Glomerular endothelial cell (primary cell): ENCODE results near the gene MLLT6. TPM values are rescaled to one million over a fixed set of nuclear protein-coding genes. Genes with fewer than 3 reads are reported as not detected.

Experiments used
- DNase-seq: peaks from one replicate; pipeline ENCODE4 v3.0.0-alpha.2; 2011; ENCODE audit warnings: low read depth, low spot score; ENCODE audit errors: extremely low read depth
- total RNA-seq: library from RNA; depleted of rRNA; stranded (reverse); fragments of >200 nt; gene quantifications from 2 replicates; pipeline ENCODE4 v1.2.3, GENCODE V29; 2015

The MLLT6 gene
- total RNA-seq, 1 donor from 2014 or later: 45.8 TPM

DNA sequence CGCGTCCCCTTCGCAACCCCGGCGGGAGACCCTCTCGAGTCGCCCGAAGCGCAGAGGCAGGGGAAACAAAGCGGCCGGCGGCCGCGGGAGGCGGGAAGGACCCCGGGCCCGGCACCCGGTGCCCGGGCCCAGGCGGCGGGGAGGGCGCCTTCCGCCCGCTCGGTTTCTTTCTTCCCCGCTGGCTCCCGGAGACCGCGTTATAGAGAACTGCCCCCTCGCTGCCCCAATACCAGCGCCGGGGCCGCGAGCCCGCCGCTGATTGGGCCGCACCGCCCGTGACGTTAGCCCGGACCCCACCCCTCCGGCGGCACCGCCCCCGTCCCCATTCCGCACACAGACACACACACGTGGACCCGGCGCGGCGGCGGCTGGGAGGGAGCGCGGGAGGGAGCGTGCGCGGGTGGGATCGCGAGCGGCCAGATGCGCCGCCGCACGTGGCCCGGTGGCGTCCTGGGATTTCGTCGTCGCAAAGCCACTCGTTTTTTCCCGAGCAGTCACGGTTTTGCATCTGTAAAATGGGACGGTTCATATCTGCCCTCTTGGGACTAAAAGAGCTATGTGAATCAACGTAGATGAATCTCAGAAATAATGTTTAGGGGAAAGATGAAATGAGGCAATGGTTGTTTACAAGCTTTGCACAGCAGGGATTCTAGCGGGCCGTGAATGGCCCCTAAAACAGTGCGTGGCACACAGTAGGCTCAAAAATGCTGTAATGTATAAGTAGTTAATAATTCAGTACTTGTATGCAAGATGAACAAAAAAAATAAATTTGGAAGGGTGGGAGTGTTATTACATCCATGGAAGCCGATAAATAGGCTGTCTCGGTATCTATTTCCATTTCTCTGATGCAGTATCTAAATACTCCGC, 30.1 kb upstream of the MLLT6 start, which contains the start of gene EPOP:
Gene EPOP (minus strand): TSS at position 209 of the 867 bp plus-strand sequence. CDS start 462 bp downstream, outside the sequence.
- DNase-seq: no peak

DNA sequence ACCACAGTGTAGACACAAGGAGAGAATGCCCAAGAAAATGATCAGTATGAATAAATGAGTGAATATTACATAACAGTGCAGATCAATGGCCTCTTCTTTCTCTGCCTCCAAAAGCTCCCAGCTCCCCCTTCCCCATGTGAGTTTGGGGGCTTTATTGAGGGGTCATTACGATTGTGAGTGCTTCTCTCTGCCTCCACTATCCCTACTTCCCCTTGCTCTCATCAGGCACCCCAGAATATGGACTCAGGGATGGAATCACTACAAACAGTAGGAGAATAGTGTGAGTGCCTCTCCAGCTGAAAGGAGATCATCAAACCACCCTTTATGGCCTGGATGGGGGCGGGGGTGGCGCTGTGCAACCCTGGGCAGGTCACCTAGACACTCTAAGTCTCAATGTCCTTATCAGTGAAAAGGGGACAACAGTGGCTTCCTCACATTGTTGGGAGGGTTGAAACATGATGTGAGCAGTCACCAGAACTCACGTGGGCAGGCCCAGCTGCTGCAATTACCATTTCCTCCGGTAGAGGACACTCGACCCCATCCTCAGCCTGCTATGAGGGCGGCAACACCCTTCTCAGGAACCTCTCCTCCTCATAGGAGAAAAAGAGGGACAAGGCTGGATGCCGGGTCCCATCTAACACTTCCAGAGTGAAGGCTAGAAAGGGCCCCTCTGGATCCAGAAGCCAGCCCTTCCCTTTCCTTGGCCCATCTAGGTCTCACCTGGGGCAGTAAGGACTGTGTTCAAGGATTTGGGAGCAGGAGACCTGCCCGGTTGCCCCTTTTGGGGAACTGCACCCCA, 28.2 kb upstream of the MLLT6 start:
- peak; percentile 62 for DNase-seq

DNA sequence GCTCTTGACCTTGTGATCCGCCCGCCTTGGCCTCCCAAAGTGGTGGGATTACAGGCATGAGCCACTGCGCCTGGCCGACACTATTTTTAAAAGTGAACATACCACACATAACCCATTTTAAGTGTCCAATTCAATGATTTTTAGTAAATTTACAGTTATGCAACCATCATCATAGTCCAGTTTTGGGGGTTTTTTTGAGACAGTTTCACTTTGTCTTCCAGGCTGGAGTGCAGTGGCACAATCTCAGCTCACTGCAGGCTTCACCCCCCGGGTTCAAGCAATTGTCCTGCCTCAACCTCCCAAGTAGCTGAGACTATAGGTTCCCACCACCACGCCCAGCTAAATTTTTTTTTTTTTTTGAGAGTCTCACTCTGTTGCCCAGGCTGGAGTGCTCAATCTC, 27.3 kb upstream of the MLLT6 start:
- DNase-seq: no peak

DNA sequence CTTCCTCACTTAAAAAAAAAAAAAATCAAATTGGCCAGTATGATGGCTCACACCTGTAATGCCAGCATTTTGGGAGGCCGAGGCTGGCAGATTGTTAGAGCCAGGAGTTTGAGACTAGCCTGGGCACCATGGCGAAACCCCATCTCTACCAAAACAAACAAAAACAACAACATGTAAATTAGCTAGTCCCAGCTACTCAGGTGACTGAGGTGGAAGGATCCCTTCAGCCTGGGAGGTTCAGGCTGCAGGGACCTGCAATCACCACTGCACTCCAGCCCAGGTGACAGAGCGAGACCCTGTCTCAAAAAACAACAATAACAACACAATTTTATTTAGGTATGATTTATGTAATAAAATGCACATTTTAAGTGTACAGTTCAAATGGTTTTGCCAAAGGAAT, 24.0 kb upstream of the MLLT6 start:
- no peak for DNase-seq

DNA sequence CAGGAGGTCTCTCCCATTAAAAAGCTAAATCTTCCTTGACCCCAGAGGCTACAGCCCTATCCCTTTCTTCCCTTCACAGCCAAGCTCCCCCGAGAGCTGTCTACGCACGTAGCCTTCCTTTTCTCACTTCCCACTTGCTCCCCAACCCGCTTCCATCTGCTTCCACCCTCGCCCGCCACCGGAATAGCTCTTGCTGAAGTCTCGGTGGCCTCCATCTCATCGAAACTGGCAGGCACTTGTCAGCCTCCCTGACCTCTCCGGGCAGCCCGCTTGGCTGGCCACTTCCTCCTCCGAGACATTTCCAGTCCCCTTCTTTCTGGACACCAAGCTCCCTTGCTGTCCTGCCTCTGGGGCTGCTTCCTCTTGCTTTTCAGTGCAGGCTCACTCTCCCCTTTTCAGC, 19.6 kb upstream of the MLLT6 start:
- DNase-seq: no peak

DNA sequence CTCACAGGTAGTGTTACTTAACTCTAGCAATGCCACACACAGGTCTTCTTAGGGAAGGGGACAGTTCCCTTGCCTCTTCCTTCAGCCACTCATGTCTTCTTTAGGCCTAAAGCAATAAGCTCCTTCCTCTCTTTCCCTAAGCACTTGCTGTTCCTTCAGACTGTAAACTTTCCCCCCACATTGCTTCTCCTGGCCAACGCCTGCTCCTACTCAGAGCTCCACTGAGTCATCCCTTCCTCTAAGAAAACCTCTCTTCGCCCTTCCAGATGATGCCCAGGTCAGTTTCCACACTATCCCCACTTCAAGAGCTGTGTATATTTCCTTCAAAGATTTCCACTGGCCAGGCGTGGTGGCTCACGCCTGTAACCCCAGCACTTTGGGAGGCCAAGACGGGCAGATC, 17.8 kb upstream of the MLLT6 start:
- no peak for DNase-seq

DNA sequence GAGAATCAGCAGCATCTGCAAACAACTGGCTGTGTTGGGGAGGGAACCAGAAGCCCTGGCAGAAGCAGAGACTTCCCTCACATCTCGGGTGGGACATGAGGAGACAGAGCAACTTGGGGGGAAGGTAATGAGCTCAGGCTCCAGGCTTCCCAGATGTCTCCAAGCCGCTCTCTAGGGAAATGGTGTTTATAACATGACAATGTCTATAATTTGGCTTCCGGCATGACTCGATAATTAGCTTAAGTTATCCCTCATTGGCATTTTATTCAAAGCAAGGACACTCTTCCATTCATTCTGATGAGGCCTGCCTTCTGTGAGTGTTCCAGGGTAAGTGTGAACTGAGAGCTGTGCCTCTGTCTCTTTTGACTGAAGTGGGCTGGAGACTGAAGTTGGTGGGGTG, 14.7 kb upstream of the MLLT6 start:
- DNase-seq: no peak

DNA sequence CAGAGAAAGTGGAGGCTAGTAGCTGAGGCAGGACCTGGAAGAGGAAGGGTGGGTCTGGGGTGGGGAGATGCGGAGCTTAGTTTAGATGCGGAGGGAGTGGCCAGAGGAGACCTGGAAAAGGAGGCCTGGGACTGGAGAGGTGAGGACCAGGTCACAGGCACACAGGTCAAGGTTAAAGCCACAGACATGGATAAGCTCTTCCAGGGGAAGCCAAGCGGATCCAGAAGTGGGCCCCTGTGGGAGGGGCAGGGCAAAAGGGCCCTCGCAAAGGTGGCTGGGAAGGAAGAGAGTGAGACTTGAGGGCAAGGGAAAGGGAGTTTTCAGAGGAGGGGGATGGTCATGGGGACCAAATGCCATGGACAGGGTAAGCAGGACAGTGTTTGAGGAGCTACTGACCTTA, 13.9 kb upstream of the MLLT6 start:
- no peak for DNase-seq

DNA sequence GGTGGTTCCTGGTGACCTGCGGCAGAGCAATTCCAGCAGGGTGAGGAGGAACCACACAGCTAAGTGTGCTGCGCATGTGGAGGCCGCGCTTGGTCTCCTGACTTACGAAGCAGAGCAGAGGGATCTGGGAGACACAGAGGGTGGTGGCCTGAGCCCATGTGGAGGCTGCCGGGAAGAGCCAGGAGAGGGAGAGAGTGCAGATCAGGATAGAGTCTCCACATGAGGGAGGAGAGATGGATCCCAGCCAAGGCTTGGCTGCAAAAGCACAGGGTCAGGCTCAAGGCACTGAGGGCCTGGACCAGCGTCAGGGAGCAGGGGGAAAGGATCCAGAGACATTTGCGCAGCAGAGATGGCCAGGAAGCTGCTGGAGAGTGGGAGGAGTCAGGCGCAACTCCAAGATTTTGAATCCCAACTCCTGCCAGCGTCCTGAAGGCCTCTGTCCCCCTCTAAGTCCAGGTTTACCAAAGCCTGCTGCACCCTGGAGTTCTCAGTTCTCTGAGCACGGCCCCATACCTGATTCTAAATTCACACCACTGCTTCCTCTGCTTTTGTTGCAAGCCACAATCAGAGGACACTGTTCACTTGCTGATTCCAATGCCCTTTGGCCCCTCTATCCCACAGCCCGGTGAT, 11.3 kb upstream of the MLLT6 start:
- DNase-seq: no peak

DNA sequence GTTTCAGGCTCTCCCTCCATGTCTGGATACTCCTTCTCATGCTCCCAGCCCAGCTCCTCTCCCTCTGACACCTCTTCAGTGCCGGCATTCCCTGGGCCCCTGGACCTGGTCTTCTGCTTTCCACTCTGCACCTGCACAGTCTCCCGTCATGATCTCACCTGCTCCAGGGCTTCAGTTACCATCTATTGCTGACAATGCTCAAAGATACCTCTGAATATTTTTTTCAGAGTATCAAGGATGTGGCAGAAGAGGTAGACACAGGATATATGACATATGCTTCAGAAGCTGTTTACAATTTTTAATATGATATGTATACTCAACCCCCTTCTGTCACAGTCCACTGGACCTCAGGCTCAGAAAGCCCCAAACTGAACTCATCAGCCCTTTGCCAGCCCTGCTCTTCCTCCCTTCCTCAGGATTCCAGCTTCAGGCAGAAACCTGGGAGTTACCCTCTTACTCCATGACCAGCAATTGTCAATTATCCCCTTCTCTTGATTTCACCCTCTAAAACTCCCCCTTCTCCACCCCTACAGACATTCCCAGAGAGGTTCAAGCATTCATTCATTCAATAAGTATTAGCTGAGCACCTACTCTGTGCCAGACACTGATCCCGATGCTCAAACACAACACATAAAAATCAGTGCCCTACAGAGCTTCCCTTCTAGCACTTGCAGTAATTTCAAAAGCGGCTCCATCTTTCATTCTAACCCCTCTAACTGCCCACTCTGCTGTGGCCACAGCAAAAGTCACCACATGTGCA, 7.8 kb upstream of the MLLT6 start:
- DNase-seq: no peak

DNA sequence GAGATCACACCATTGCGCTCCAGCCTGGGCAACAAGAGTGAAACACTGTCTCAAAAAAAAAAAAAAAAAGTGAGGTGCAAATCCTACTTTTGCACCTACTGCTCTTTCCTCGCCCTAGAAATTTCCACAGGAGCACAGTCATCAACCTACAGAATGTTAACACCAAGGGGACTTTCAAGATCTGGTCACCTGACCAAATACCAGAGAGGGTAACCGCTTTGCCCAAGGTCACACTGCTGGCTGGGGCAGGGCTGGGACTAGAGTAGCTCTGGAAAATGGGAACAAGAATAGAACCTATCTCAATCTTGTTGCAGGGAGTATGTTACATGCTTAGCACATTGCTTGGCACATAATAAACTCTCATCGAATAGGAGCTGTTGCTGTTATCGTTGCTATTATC, 6.3 kb upstream of the MLLT6 start:
- no peak for DNase-seq

DNA sequence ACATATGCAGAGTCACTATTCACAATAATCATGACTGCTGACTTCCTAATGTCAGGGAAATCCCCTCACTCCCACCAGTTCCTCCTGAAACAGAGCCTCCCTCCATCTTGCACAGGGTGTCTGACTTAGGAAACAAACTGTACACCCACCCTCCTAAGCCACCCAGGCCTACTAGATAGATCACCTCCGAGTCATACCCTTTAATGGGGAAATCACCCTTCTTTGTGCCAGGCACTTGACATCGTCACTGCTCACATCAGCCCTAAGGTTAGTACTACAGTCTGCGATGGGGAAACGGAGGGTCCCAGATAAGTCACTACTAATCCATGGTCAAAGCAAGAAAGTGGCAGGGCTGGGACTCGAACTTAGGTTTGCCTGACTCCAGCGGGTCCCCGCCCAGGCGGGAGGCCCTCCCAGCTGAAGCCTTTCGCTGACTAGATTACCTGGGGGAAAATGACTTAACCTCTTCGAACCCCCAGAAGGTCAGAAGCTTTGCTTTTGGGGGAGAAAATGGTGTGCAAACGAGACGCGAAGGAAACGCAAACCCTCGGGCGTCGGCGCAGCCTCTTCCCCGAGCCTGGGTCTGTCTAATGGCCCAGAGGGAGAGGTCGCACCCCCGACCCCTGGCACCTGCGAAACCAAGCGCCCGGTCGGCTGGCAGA, 3.4 kb upstream of the MLLT6 start:
- no peak for DNase-seq

DNA sequence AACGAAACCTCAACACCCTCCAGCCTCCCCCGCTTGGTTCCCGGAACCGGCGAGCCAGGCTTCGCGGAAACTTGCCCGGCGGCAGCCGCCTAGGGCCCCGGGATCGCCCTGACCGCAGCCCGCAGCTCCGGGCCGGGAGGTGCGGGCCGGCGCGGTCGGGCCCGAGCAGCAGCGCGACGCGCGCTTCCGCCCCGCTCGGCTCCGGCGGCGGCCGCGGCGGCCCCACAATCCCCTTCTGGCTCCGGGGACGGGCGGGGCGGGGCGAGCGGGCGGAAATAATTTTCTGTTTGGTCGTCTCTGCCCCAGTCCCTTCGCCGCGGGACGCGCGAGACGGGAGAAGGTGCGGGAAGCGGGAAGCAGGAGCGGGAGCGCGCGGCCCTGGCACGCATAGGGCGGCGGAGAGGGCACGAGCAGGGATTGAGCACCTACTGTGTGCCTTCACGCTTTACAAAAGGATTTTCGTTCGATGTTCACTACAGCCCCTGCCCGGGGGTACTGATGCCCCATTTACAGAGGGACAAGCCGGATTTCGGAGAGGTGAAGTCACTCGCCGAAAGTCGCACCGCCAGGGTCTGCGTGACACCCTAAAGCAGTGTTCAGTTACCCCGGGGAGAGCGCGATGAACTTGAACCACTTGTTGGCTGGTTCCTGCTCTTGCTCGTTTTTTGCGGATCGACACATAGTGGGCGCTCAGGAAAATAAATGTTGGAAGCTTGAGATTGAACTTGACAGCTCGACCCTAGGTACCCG, 2.7 kb upstream of the MLLT6 start:
- DNase-seq: no peak

DNA sequence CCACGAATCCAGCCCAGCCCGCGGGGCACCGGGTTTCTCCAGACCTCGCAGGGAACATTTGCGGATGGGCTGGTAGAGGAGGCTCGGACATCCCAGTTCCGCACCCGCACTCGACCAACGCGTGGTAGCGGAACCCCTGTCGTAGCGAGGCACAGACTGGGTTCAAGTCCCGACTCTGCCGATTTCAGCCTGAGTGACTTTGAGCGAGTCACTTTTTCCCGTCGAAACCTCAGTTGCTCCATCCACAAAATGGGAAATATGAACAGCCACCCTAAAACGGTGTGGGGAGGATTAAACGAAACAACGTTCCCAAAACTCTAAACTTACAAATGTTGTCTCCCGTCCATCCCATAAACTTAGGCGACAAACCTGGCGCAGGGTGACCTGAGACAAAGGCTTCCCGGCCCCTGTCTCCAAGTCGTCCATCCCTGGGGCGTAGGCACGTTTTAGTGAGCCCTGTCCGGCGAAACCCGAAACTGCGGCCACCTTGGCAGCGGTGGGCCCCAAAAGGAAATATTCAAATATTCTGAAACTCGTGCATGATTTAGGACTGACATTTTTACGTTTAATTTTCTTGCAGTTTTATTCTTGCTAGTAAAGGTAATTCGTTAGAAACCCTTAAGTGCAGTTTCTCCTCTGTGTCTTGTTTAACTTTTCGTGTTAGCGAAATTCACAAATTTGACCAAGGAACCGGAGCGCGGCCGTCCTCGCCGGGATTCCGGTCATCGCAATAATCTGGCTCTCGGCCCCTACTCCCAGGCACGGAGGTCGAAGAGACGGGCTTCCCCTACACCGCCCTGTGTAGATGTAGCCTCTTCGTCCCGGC, 1.9 kb upstream of the MLLT6 start:
- DNase-seq: no peak

DNA sequence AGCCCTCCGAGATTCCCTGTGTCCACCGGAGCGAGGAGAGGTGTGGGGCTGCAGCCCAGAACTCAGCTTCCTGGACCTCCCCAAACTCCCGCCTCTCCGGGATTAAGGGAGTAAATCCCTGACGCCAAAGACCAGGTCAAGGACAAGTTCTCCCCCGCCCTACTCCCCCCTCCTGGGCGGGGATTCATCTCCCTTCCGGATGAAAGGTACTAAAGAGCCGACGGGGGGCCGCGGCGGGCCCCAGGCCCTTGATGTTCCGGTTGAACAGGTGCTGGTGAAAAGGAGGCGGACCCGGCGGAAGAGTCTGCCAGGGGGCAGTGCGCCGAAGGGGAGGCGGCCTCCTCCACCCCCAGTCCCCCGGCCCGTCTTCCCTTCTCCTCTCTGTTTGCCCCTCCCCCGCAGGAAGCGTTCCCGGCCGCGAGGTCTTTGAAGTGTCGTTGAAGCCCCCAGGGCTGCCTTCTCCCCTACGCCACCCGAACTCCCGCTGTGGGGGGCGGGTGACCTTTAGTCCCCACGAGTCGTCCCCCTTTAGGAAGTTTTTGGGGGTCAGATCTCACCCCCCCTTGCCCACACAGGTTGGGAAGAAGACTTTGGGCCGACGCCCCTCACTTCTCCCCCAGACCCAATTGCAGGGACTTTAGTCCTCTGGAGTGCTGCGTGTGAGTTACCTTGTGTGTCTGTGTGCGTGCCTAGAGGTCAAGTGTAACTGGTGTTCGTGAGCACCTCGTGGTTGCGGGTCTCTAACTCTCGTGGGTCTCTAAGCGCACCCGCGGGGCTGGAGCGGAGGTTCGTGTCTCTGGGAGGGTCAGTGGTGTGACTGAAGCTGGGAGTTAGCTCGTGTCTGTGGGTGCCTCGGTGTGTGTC, 1.1 kb upstream of the MLLT6 start:
- no peak for DNase-seq

DNA sequence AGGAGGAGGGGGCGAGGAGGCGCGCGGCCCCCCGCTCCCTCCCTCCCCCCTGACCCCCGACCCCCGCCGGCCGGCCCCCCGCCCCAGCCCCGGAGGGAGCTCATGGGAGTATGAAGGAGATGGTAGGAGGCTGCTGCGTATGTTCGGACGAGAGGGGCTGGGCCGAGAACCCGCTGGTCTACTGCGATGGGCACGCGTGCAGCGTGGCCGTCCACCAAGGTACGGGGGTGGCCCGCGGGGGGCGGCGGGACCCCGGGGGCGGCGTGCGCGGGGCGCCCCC, 390 bp downstream of the MLLT6 start:
- DNase-seq: no peak

DNA sequence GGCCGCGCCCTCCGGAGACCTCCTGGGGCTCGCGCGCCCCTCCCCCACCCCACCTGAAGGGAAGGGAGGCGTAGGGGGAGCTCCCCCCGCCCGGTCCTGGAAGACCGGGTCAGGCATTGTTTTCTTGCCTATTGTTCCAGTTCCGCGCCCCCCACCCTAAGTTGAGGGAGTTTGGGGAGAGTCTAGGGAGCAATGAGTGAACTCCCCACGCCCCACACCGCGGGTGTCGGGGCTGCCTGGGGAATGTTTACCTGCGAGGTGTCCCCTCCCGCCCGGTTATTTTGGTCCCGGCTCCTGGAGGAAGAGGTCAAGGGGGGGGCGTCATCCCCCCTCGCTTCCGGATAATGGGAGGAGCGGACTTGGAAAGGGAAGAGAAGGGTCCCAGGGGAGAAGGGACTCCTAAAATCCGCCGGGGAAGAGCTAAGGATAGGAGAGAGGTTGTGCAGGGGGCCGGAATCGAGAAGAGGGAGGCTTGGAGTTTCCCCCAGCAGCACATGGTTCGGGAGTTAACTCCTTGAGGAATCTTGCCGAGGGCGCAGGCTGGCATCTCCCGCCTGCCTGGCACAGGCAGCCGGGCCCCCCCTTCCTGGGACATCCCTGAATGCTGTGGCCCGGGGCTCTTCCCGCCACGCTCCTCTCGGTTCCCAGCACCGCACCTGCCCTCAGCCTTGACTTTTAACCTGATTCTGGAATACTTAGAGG, 881 bp downstream of the MLLT6 start:
- DNase-seq: no peak
